Measurements from ENCODE around the gene PLA2G2F. TPM values are rescaled to one million over a fixed set of nuclear protein-coding genes. Genes with fewer than 3 reads are reported as not detected.

The PLA2G2F gene, protein sequence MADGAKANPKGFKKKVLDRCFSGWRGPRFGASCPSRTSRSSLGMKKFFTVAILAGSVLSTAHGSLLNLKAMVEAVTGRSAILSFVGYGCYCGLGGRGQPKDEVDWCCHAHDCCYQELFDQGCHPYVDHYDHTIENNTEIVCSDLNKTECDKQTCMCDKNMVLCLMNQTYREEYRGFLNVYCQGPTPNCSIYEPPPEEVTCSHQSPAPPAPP
- polyA plus RNA-seq (2011; rRNA removed) (not detected in 2 replicates), polyA minus RNA-seq (2011; rRNA and poly(A)+ RNA removed) (not detected in 2 replicates)

DNA sequence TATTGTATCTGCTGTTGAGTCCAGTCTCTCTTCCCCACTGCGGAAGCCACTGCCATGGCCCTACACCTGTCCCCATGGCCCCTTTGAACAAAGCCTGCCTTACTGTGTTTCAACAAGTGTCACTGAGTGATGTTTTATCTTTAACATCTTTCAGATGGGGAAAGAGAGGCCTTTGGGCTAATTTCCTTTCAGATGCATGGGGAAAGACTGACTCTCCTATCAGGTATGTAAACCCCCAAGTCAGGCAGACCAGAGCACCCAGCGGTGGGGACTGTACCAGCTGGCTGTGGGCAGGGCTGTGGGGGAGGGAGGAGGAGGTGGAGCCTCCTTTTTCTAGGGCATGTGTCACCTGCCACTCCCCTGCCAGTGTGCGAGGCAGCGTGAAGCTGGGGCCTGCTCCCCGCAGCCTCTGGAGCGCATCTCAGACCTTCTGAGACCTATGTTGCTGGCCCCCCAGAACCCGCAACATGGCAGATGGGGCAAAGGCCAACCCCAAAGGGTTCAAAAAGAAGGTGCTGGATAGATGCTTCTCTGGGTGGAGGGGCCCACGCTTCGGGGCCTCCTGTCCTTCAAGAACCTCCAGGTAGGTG, at the start of gene PLA2G2F:
TSS of gene PLA2G2F (plus strand) at position 363 of the 590 bp plus-strand sequence. CDS start at position 468, 105 bp downstream.
- no peak for TF ChIP-seq CTCF (IDR thresholded peaks at IDR 0.05; ENCODE audit: insufficient read depth, low read depth, low read length)
- CTCF ChIA-PET = no interaction called here

DNA sequence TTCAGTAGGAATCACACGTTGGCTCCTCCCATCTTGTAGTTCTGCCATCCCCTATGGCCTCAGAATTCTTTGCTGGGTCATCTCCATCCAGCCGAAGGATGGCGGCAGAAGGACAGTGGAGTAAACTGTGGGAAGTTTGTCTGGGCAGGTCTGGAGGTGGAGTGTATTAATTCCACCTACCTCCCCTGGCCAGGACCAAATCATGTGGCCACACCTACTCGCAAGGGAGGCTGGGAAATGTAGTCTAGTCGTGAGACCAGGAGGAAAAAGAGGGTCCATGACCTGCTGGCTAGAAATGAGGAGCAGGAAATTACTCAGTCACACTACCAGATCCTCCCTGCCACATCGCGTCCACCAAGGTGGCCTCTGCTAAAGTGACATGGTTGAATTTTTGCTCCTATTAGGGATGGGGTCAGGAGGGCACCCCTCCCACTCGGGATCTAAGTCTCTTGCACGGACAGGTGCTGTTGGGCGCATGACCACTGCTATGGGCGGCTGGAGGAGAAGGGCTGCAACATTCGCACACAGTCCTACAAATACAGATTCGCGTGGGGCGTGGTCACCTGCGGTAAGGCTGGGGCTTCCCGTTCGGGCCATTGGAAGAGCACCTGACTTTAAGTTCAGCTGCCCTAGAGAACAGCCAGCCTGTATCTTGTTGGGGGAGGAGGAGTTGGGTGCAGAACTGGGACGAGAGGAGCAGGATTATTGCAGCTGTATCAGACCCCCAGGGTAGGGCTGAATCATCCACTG, 49.6 kb upstream of the PLA2G2F start:
- Histone ChIP-seq H3K36me3 (ENCODE audit: control insufficient read depth, insufficient read depth, low read length) (no peaks in the 10 kb centered on the region), H3K27me3 (ENCODE audit: control insufficient read depth, insufficient read depth, low read length) (no peaks in the 10 kb centered on the region), H3K4me3 (ENCODE audit: low read depth, low read length) (no peak overlapping the region)
- POLR2A ChIA-PET = no interaction called here
- CTCF ChIA-PET = no interaction called here
- DNase-seq (ENCODE audit: low read depth) = no peak
- TF ChIP-seq CTCF (IDR thresholded peaks at IDR 0.05; ENCODE audit: insufficient read depth, low read depth, low read length) = no peak

More for the DNA sequence above, at the start of gene PLA2G2F:
- no peak for DNase-seq (ENCODE audit: low read depth)
- H3K36me3 ChIP-seq (ENCODE audit: control insufficient read depth, insufficient read depth, low read length) = no peaks in the 10 kb centered on the region
- peaks cover 2% of the 10 kb centered on the region; the same call in 1 of the 2 replicates for H3K27me3 ChIP-seq (ENCODE audit: control insufficient read depth, insufficient read depth, low read length)
- POLR2A ChIA-PET = no interaction called here
- no peak within 1 kb of the TSS for H3K4me3 ChIP-seq (ENCODE audit: low read depth, low read length)

DNA sequence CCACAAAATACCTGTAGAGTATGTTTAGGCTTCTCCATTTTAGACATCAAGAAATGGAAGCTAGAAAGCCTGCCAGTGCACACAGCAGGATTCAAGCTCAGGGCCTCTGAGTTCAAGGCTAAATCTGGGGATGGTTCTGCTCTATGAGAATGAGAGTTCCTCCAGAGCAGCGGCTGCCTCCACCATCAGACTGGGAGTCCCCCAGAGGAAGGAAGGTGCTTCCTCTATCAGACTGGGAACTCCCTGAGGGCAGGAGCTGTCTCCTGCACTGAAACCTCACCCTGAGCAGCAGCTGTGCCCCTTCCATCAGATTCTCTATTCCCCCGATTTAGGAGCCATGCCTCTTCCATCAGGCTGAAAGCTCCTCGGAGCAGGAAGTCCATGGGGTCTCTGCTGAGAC, 49.0 kb upstream of the PLA2G2F start:
- H3K4me3 ChIP-seq (ENCODE audit: low read depth, low read length) = no peak overlapping the region
- H3K36me3 ChIP-seq (ENCODE audit: control insufficient read depth, insufficient read depth, low read length) = no peaks in the 10 kb centered on the region
- CTCF ChIA-PET = no interaction called here
- no peak for TF ChIP-seq CTCF (IDR thresholded peaks at IDR 0.05; ENCODE audit: insufficient read depth, low read depth, low read length)
- DNase-seq (ENCODE audit: low read depth) = no peak
- no peaks in the 10 kb centered on the region for H3K27me3 ChIP-seq (ENCODE audit: control insufficient read depth, insufficient read depth, low read length)
- POLR2A ChIA-PET = no interaction called here

DNA sequence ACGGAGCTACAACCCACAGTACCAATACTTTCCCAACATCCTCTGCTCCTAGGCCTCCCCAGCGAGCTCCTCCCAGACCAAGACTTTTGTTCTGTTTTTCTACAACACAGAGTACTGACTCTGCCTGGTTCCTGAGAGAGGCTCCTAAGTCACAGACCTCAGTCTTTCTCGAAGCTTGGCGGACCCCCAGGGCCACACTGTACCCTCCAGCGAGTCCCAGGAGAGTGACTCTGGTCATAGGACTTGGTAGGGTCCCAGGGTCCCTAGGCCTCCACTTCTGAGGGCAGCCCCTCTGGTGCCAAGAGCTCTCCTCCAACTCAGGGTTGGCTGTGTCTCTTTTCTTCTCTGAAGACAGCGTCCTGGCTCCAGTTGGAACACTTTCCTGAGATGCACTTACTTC, 48.5 kb upstream of the PLA2G2F start:
- Histone ChIP-seq H3K27me3 (ENCODE audit: control insufficient read depth, insufficient read depth, low read length) (no peaks in the 10 kb centered on the region), H3K4me3 (ENCODE audit: low read depth, low read length) (no peak overlapping the region), H3K36me3 (ENCODE audit: control insufficient read depth, insufficient read depth, low read length) (no peaks in the 10 kb centered on the region)
- ChIA-PET CTCF (interaction anchor here (0.9 kb wide), 1 partner anchor 62 kb away, joined by 3 read pairs; no protein-coding TSS in a partner anchor), POLR2A (no interaction called here)
- DNase-seq (ENCODE audit: low read depth) = no peak
- no peak for TF ChIP-seq CTCF (IDR thresholded peaks at IDR 0.05; ENCODE audit: insufficient read depth, low read depth, low read length)

DNA sequence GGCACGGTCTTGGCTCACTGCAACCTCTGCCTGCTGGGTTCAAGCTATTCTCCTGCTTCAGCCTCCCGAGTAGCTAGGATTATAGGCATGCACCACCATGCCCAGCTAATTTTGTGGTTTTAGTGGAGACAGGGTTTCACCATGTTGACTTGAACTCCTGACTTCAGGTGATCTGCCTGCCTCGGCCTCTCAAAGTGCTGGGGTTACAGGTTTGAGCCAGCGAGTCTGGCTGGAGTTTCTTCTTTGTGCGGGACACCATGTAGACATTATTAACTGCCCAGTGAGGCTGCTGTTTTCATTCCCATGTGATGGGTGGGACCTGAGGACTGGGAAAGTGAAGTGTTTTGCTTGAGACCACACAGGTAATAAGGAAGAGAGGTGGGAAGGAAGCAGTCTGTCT, 45.8 kb upstream of the PLA2G2F start:
- ChIA-PET CTCF (interaction anchor here (0.7 to 1.0 kb wide), 2 partner anchors 60 to 247 kb away, joined by 3 read pairs; no protein-coding TSS in a partner anchor), POLR2A (no interaction called here)
- Histone ChIP-seq H3K36me3 (ENCODE audit: control insufficient read depth, insufficient read depth, low read length) (no peaks in the 10 kb centered on the region), H3K4me3 (ENCODE audit: low read depth, low read length) (no peak overlapping the region), H3K27me3 (ENCODE audit: control insufficient read depth, insufficient read depth, low read length) (no peaks in the 10 kb centered on the region)
- DNase-seq (ENCODE audit: low read depth) = no peak
- TF ChIP-seq CTCF (IDR thresholded peaks at IDR 0.05; ENCODE audit: insufficient read depth, low read depth, low read length) = no peak

Measured in BJ (cell line).